ENCODE data around the gene PSMG4.

PSMG4 gene

GRCh38 chr6:3305216-3305565 lies 46.4 kb downstream of the PSMG4 start:
- Mint-ChIP-seq H3K27me3 (ENCODE audit: low read depth) (peaks cover 3% of the 10 kb centered on the region), H3K9me3 (peaks cover 5% of the 10 kb centered on the region), H3K4me1 (peaks cover 6% of the 10 kb centered on the region), H3K36me3 (ENCODE audit: low read depth) (peaks cover 22% of the 10 kb centered on the region), H3K27ac (no peak overlapping the region), H3K4me3 (no peak overlapping the region)
- TF ChIP-seq CTCF (IDR thresholded peaks at IDR 0.05; ENCODE audit: unreplicated experiment in 3 of 3), result no peak

GRCh38 chr6:3305831-3306230 lies 47.1 kb downstream of the PSMG4 start:
- peaks cover 22% of the 10 kb centered on the region for H3K36me3 Mint-ChIP-seq (ENCODE audit: low read depth)
- TF ChIP-seq CTCF (IDR thresholded peaks at IDR 0.05; ENCODE audit: unreplicated experiment in 3 of 3), result no peak
- peaks cover 5% of the 10 kb centered on the region for H3K9me3 Mint-ChIP-seq
- H3K4me3 Mint-ChIP-seq, result no peak overlapping the region
- H3K4me1 Mint-ChIP-seq, result peaks cover 12% of the 10 kb centered on the region
- H3K27me3 Mint-ChIP-seq (ENCODE audit: low read depth), result peaks cover 4% of the 10 kb centered on the region
- H3K27ac Mint-ChIP-seq, result no peak overlapping the region

GRCh38 chr6:3306848-3307247 lies 48.1 kb downstream of the PSMG4 start:
- Mint-ChIP-seq H3K27me3 (ENCODE audit: low read depth) (peaks cover 8% of the 10 kb centered on the region), H3K4me1 (peaks cover 19% of the 10 kb centered on the region), H3K9me3 (peaks cover 5% of the 10 kb centered on the region), H3K27ac (no peak overlapping the region), H3K36me3 (ENCODE audit: low read depth) (peaks cover 22% of the 10 kb centered on the region), H3K4me3 (no peak overlapping the region)
- TF ChIP-seq CTCF (IDR thresholded peaks at IDR 0.05; ENCODE audit: unreplicated experiment in 3 of 3), result no peak

- H3K4me3 Mint-ChIP-seq, result no peak overlapping the region
- H3K4me1 Mint-ChIP-seq, result peaks cover 22% of the 10 kb centered on the region
These were observed 48.7 kb downstream of the PSMG4 start for GRCh38 chr6:3307436-3307835.

GRCh38 chr6:3308106-3308505 lies 49.4 kb downstream of the PSMG4 start:
- Mint-ChIP-seq H3K4me3 (no peak overlapping the region), H3K9me3 (no peaks in the 10 kb centered on the region), H3K36me3 (ENCODE audit: low read depth) (peaks cover 12% of the 10 kb centered on the region), H3K27me3 (ENCODE audit: low read depth) (peaks cover 12% of the 10 kb centered on the region), H3K4me1 (peaks cover 29% of the 10 kb centered on the region), H3K27ac (no peak overlapping the region)
- no peak for TF ChIP-seq CTCF (IDR thresholded peaks at IDR 0.05; ENCODE audit: unreplicated experiment in 3 of 3)

More at GRCh38 chr6:3307436-3307835, 48.7 kb downstream of the PSMG4 start:
- no peak for TF ChIP-seq CTCF (IDR thresholded peaks at IDR 0.05; ENCODE audit: unreplicated experiment in 3 of 3)
- H3K27ac Mint-ChIP-seq, result no peak overlapping the region
- peaks cover 8% of the 10 kb centered on the region for H3K27me3 Mint-ChIP-seq (ENCODE audit: low read depth)
- H3K36me3 Mint-ChIP-seq (ENCODE audit: low read depth), result peaks cover 19% of the 10 kb centered on the region
- no peaks in the 10 kb centered on the region for H3K9me3 Mint-ChIP-seq

- TF ChIP-seq CTCF (IDR thresholded peaks at IDR 0.05; ENCODE audit: unreplicated experiment in 3 of 3), result no peak
- Mint-ChIP-seq H3K27ac (no peak overlapping the region), H3K4me3 (no peak overlapping the region), H3K4me1 (peaks cover 32% of the 10 kb centered on the region), H3K27me3 (ENCODE audit: low read depth) (peaks cover 16% of the 10 kb centered on the region), H3K9me3 (no peaks in the 10 kb centered on the region), H3K36me3 (ENCODE audit: low read depth) (peaks cover 9% of the 10 kb centered on the region)
These were observed 50.8 kb downstream of the PSMG4 start for GRCh38 chr6:3309391-3310050.
